GM12865 (cell line): ENCODE results near the gene ZDHHC7.
"Not testable (repeated sequence)": the region's sequence is repeated elsewhere in the genome, so short reads cannot be mapped to it uniquely, and the experiment has no call there.

Source experiments
- DNase-seq: peaks from one replicate; pipeline ENCODE4 v3.0.0; 2010; ENCODE audit warnings: low read depth
- H3K4me3 ChIP-seq: 2 replicates; pipeline ENCODE4 v1.5.1; 2011; ENCODE audit warnings: mild to moderate bottlenecking, low read depth, low read length, control low read depth
- CTCF ChIP-seq: IDR thresholded peaks from 2 replicates; pipeline ENCODE4 v1.5.1; 2011; ENCODE audit warnings: low read length, control low read depth, low read depth, inconsistent platforms; ENCODE audit not compliant: insufficient read depth; ENCODE audit errors: missing control alignments

ZDHHC7 gene

GRCh38 chr16:85034591-85035433 is 23.5 kb upstream of the ZDHHC7 start:
- TF ChIP-seq CTCF: no peak
- DNase-seq: no peak
- H3K4me3 ChIP-seq: no peak overlapping the region

- no peak for DNase-seq
- no peak overlapping the region for H3K4me3 ChIP-seq
- no peak for TF ChIP-seq CTCF
These were observed 21.8 kb upstream of the ZDHHC7 start for GRCh38 chr16:85033171-85033570.

GRCh38 chr16:85032187-85032586 is 20.9 kb upstream of the ZDHHC7 start:
- H3K4me3 ChIP-seq, DNase-seq: not testable (repeated sequence)

- TF ChIP-seq CTCF: no peak
- H3K4me3 ChIP-seq: no peak overlapping the region
- DNase-seq: no peak
These were observed 20.1 kb upstream of the ZDHHC7 start for GRCh38 chr16:85031451-85031850.

GRCh38 chr16:85029981-85030401 is 18.7 kb upstream of the ZDHHC7 start:
- no peak for TF ChIP-seq CTCF
- H3K4me3 ChIP-seq: no peak overlapping the region
- DNase-seq: no peak

GRCh38 chr16:85029408-85029784 is 18.1 kb upstream of the ZDHHC7 start:
- TF ChIP-seq CTCF: no peak
- peak; percentile 66 for DNase-seq
- no peak overlapping the region for H3K4me3 ChIP-seq

GRCh38 chr16:85028685-85029407 is 17.5 kb upstream of the ZDHHC7 start:
- no peak for TF ChIP-seq CTCF
- peak; percentile 77 for DNase-seq
- H3K4me3 ChIP-seq: no peak overlapping the region
